Aorta (tissue), 5 donors: ENCODE measurements around the gene GPC5. TPM values are rescaled to one million over a fixed set of nuclear protein-coding genes. Genes with fewer than 3 reads are reported as not detected.
"Not testable (repeated sequence)": the region's sequence is repeated elsewhere in the genome, so short reads cannot be mapped to it uniquely, and the experiment has no call there.

ENCODE experiments used
- ATAC-seq: fragments of 200-7000 bp; cut with Tn5 transposase; one replicate; pipeline ENCODE4 v1.9.1; 2022; ENCODE audit warnings: moderate library complexity; ENCODE audit not compliant: low FRiP score
- DNase-seq, 2 donors: peaks; one replicate each; pipeline ENCODE4 v3.0.0-alpha.2; 2020
- H3K27ac ChIP-seq, 2 donors: one replicate each; pipeline ENCODE4 v1.5.1; 2013; ENCODE audit warnings: low read length in 2 of 2, mild to moderate bottlenecking in 2 of 2, moderate library complexity in 2 of 2, control low read depth in 1 of 2, inconsistent platforms in 1 of 2, low read depth in 1 of 2
- H3K27me3 ChIP-seq, 2 donors: one replicate each; pipeline ENCODE4 v1.6.1; 2013; ENCODE audit warnings: control low read depth in 1 of 2, low read length in 1 of 2, mild to moderate bottlenecking in 1 of 2, moderate library complexity in 1 of 2; ENCODE audit not compliant: insufficient read depth in 2 of 2, control insufficient read depth in 1 of 2
- H3K36me3 ChIP-seq, 2 donors: one replicate each; pipeline ENCODE4 v1.6.1; 2013; ENCODE audit warnings: control low read depth in 1 of 2, low read length in 1 of 2, mild to moderate bottlenecking in 1 of 2; ENCODE audit not compliant: insufficient read depth in 2 of 2, control insufficient read depth in 1 of 2
- H3K4me1 ChIP-seq, 2 donors: one replicate each; pipeline ENCODE4 v1.6.1; 2013; ENCODE audit warnings: low read length in 2 of 2, control low read depth in 1 of 2, mild to moderate bottlenecking in 1 of 2, moderate library complexity in 1 of 2; ENCODE audit not compliant: insufficient read depth in 2 of 2, control insufficient read depth in 1 of 2
- H3K4me3 ChIP-seq, 2 donors: one replicate each; pipeline ENCODE4 v1.5.1; 2013; ENCODE audit warnings: low read length in 2 of 2, control low read depth in 1 of 2, mild to moderate bottlenecking in 1 of 2
- H3K9me3 ChIP-seq: one replicate; pipeline ENCODE4 v1.6.1; 2013; ENCODE audit warnings: mild to moderate bottlenecking, low read length; ENCODE audit not compliant: control insufficient read depth
- WGBS, 2 donors: extraction: QIAGEN DNeasy Blood & Tissue Kit; methylation state at CpG; one replicate each; pipeline ENCODE4 v1.1.7; 2013; 5-methylcytosine and 5-hydroxymethylcytosine counted together
- intact Hi-C, 2 donors: fragments of 100-400 bp; cut with DNase I; formaldehyde crosslinking; loops; one replicate each; pipeline versions ENCODE4 v1.14.2 to v1.15.0; 2022
- polyA plus RNA-seq, 2 donors: library from polyadenylated mRNA; stranded (reverse); fragments of 200-250 nt; gene quantifications; one replicate each; pipeline ENCODE4 v1.2.3, GENCODE V29; 2013
- total RNA-seq, 2 donors: library from RNA; stranded (reverse); fragmentation: NEBNext Ultra II Directional; extraction: Animal tissue kit (Norgen Biotek cat#: 25700); gene quantifications; one replicate each; pipeline ENCODE4 v1.2.1, GENCODE V29; 2021
- donor health status: healthy with polysubstance abuse.
- donor health status: Bipolar disorder and iron deficiency.
- donor health status: DM: no; HTN: no; CAD: no.
- donor health status: DM: no; HTN: no; CAD: no.
- donor health status: DM: yes; HTN: yes; CAD: no.

GPC5 gene
- total and polyA plus RNA-seq, 4 donors = 0.97 to 1.5 TPM; not detected in 2

DNA sequence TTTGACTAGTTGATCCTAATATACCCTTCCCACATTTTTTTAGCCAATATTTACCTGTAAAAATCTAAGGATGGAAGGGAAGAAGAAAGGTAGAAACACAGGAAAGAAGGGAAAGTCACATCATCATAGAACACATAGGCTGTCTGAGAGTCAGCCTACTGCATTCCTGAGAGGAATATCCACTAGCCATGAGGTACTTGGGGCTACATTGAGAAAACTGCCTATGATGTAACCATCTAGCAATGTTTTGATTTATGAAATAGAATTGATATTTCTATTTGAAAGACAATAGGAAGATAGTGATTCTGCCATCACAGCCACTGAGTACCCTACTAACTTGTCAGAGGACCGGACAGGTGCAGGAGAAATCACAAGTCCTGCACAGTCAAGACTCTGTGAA is 873.8 kb downstream of the GPC5 start:
- no peak overlapping the region for H3K4me3 ChIP-seq
- no peaks in the 10 kb centered on the region for H3K9me3 ChIP-seq
- intact Hi-C loops = no loop called here
- ATAC-seq (no peak), DNase-seq (no peak)
- H3K36me3 ChIP-seq = no peaks in the 10 kb centered on the region
- no peaks in the 10 kb centered on the region for H3K27me3 ChIP-seq
- no peaks in the 10 kb centered on the region for H3K4me1 ChIP-seq
- H3K27ac ChIP-seq = no peak overlapping the region
- WGBS, 2 donors = 89 to 95% methylated on average over 1 of the region's 1 CpG

DNA sequence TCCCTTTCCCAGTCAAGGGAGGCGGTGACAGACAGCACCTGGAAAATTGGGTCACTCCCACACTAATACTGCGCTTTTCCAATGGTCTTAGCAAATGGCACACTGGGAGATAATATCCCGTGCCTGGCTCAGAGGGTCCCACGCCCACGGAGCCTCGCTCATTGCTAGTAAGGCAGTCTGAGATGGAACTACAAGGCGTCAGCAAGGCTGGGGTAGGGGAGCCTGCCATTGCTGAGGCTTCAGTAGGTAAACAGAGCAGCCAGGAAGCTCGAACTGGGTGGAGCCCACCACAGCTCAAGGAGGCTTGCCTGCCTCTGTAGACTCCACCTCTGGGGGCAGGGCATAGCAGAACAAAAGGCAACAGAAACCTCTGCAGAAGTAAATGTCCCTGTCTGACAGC is 882.6 kb downstream of the GPC5 start:
- H3K4me3 ChIP-seq, H3K9me3 ChIP-seq, ATAC-seq, H3K36me3 ChIP-seq, DNase-seq, H3K27me3 ChIP-seq, H3K27ac ChIP-seq, intact Hi-C loops, H3K4me1 ChIP-seq: not testable (repeated sequence)
- WGBS, 2 donors = 67 to 74% methylated on average over 8 of the region's 8 CpGs

DNA sequence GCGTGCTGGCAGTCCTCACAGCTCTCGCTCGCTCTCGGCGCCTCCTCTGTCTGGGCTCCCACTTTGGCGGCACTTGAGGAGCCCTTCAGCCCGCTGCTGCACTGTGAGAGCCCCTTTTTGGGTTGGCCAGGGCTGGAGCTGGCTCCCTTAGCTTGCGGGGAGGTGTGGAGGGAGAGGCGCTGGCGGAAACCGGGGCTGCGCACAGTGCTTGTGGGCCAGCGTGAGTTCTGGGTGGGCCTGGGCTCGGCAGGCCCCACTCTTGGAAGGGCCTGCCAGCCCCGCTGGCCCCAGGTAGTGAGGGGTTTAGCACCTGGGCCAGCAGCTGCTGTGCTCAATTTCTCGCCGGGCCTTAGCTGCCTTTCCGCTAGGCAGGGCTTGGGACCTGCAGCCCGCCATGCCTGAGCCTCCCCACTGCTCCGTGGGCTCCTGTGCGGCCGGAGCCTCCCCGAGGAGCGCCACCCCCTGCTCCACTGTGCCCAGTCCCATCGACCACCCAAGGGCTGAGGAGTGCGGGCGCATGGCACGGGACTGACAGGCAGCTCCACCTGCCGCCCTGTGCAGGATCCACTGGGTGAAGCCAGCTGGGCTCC is 892.4 kb downstream of the GPC5 start:
- H3K27ac ChIP-seq, DNase-seq, H3K4me1 ChIP-seq, H3K36me3 ChIP-seq, H3K9me3 ChIP-seq, ATAC-seq, intact Hi-C loops, H3K27me3 ChIP-seq, H3K4me3 ChIP-seq: not testable (repeated sequence)
- WGBS, 2 donors = 94 to 96% methylated on average over 25 to 29 of the region's 29 CpGs

DNA sequence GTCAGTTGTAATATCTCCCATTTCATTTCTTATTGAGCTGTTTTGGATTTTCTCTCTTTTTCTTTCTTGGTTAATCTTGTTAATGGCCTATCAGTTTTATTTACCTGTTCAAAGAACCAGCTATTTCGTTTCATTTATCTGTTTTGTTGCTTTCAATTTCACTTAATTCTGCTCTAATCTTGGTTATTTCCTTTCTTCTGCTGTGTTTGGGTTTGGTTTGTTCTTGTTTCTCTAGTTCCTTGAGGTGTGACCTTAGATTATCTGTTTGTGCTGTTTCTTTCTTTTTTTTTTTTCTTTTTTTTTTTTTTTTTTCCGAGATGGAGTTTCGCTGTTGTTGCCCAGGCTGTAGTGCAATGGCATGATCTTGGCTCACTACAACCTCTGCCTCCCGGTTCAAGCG is 896.1 kb downstream of the GPC5 start:
- H3K36me3 ChIP-seq, H3K27ac ChIP-seq, intact Hi-C loops, H3K4me3 ChIP-seq, DNase-seq, H3K27me3 ChIP-seq, H3K9me3 ChIP-seq, H3K4me1 ChIP-seq, ATAC-seq: not testable (repeated sequence)
- WGBS, 2 donors = 78 to 84% methylated on average over 5 of the region's 5 CpGs

DNA sequence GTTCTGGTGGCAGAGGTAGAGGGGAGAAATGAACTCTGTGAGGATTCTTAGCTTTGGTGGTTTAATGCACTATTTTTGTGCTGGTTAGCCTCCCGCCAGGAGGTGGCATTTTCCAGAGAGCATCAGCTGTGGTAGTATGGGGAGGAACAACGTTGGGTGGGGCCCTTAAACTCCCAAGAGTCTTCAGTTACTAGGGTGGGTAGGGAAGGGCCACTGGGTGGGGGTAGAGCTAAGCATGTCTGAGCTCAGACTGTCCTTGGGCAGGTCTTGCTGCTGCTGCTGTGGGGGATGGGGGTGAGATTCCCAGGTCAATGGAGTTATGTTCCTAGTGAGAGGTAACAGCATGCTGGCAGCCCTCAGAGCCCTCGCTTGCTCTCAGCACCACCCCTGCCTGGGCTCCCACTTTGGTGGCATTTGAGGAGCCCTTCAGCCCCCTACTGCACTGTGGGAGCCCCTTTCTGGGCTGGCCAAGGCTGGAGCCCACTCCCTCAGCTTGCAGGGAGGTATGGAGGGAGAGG is 897.8 kb downstream of the GPC5 start:
- H3K27me3 ChIP-seq, DNase-seq, H3K4me3 ChIP-seq, H3K9me3 ChIP-seq, ATAC-seq, H3K4me1 ChIP-seq, H3K27ac ChIP-seq, intact Hi-C loops, H3K36me3 ChIP-seq: not testable (repeated sequence)
- WGBS, 2 donors = 84 to 90% methylated on average over 3 of the region's 3 CpGs

DNA sequence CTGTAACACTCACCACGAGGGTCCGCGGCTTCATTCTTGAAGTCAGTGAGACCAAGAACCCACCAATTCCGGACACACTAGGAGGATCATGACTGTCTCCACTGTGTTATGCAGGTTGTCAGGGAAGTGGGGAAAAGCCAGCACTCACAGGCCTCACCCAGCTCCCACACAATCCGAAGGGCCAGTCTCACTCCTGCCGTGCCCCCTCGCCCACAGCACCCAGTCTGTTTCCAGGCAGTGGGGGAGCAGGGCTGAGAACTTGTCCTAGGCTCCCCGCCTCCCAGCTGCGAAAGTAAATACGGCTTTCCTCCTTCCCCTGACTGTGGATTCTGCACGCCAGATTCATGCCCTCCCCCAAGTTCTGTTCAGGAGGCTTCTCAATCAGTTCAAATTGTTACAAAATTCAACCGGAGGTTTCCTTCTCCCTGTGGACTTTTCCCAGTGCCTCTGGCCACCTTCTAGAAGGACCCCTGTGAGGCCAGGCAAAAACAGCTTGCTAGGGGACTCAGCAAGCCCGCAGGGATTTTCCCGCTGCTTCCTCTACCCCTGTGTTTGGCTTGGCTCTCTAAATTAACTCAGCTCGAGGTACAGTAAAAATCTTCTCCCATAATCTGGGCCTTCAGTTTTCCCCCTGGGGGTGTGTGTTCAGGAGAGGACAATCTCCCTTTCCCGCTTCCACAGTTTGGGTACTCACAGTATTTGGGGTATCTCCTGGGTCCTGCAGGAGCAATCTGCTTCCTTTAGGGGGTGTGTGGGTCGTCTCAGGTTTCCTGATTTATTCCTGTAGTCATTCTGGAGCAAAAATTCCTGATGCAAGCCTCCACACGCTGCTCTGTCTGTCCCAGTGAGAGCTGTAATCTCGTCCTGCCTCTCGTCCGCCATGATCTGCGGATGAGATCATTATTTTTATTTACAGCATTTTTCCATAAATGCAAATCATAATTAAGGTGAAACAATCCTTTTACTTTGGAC is 899.8 kb downstream of the GPC5 start:
- no peak overlapping the region for H3K27ac ChIP-seq
- intact Hi-C loops = no loop called here
- H3K4me1 ChIP-seq = no peaks in the 10 kb centered on the region
- H3K27me3 ChIP-seq = no peaks in the 10 kb centered on the region
- ATAC-seq (no peak), DNase-seq (no peak)
- no peaks in the 10 kb centered on the region for H3K36me3 ChIP-seq
- no peak overlapping the region for H3K4me3 ChIP-seq
- H3K9me3 ChIP-seq = peaks cover 3% of the 10 kb centered on the region
- WGBS, 2 donors = 72 to 79% methylated on average over 22 of the region's 22 CpGs

DNA sequence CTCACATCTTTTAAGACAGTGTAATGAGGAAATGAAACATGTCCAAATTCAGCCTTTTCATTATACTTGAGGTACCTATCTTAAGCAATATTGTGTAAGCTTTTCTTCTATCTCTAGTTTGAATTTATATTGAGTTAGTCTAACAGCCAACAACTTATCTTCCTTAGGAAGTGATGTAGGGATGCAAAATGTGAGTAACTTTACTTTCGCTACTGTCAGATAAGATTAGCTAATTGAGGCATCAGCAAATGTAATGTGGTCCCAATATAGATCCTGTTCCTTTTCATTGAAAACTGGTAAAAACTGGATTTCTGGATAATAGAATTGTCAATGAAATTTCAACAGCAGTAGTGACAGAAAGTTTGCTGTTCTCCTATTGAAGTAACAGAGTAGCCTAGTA is 902.2 kb downstream of the GPC5 start:
- no peaks in the 10 kb centered on the region for H3K4me1 ChIP-seq
- intact Hi-C loops = no loop called here
- H3K36me3 ChIP-seq = no peaks in the 10 kb centered on the region
- peaks cover 3% of the 10 kb centered on the region for H3K9me3 ChIP-seq
- H3K27ac ChIP-seq = no peak overlapping the region
- H3K4me3 ChIP-seq = no peak overlapping the region
- DNase-seq (no peak), ATAC-seq (no peak)
- WGBS, 2 donors = 88 to 95% methylated on average over 1 of the region's 1 CpG
- H3K27me3 ChIP-seq = no peaks in the 10 kb centered on the region

DNA sequence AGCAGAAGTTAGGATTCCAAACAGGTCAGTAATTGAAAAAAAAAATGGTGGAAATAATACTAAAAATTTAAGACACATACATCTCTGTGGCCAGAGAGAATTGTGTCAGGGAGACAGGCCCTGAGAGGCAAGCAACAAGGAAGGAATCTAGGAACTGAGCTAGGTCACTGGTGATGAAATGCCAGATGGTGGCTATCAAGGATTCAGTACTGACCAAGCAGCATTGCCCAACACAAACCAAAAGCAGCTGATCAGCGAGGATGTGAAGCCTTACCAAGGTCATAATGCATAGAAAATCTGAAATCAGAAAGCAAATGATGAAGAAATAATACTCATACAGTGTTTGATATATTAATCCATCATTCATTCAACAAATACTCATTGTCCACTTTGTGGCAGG is 905.0 kb downstream of the GPC5 start:
- H3K9me3 ChIP-seq = no peaks in the 10 kb centered on the region
- H3K4me3 ChIP-seq = no peak overlapping the region
- intact Hi-C loops = no loop called here
- H3K4me1 ChIP-seq = no peaks in the 10 kb centered on the region
- no peaks in the 10 kb centered on the region for H3K36me3 ChIP-seq
- no peak for ATAC-seq
- WGBS, 2 donors = 69 to 79% methylated on average over 1 of the region's 1 CpG
- no peak for DNase-seq
- H3K27ac ChIP-seq = no peak overlapping the region
- no peaks in the 10 kb centered on the region for H3K27me3 ChIP-seq

DNA sequence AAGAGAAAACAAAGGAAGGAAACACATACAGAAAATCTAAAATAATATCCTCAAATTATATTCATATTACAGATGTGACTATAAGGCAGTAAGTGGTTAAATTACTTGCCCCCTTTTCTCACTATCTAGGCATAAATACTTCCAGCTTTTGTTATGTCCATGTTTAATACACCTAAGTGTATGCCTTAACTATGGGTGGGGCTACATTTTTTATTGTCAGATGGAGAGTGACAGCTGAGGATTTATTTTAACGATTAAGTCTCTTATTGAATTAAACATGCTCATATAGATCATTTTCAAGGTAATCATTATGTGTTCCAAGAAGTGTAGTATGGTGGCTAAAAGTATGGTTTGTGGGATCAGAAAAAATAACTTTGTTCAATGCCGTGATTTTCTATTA is 909.3 kb downstream of the GPC5 start:
- intact Hi-C loops = no loop called here
- DNase-seq (no peak), ATAC-seq (no peak)
- Histone ChIP-seq H3K4me1 (no peaks in the 10 kb centered on the region), H3K9me3 (no peaks in the 10 kb centered on the region), H3K27ac (no peak overlapping the region), H3K36me3 (no peaks in the 10 kb centered on the region), H3K27me3 (no peaks in the 10 kb centered on the region), H3K4me3 (no peak overlapping the region)
- 56 to 58% methylated on average over 2 of the region's 2 CpGs for WGBS, 2 donors
